GM10266 (cell line): ENCODE results near the gene PDE4B.
"Not testable (repeated sequence)": the region's sequence is repeated elsewhere in the genome, so short reads cannot be mapped to it uniquely, and the experiment has no call there.

Source experiments
- DNase-seq: peaks from one replicate; pipeline ENCODE4 v3.0.0; 2012; ENCODE audit errors: extremely low spot score
- CTCF ChIP-seq: IDR thresholded peaks from 2 replicates; pipeline ENCODE4 v1.5.1; 2012; ENCODE audit warnings: mild to moderate bottlenecking, low read depth; ENCODE audit not compliant: control insufficient read depth, insufficient read depth; ENCODE audit errors: missing control alignments

The PDE4B gene

GRCh38 chr1:66311628-66312027 is 518.9 kb downstream of the PDE4B start:
- no peak for DNase-seq
- TF ChIP-seq CTCF: no peak

GRCh38 chr1:66312271-66312990 is 519.7 kb downstream of the PDE4B start:
- no peak for DNase-seq
- TF ChIP-seq CTCF: no peak

- no peak for TF ChIP-seq CTCF
- DNase-seq: no peak
Observed at GRCh38 chr1:66313429-66313828, 520.7 kb downstream of the PDE4B start.

- TF ChIP-seq CTCF: no peak
- DNase-seq: no peak
Observed at GRCh38 chr1:66315671-66316070, 523.0 kb downstream of the PDE4B start.

- DNase-seq: no peak
- no peak for TF ChIP-seq CTCF
Observed at GRCh38 chr1:66316464-66317247, 524.0 kb downstream of the PDE4B start.

- DNase-seq: no peak
- no peak for TF ChIP-seq CTCF
Observed at GRCh38 chr1:66317248-66317515, 524.5 kb downstream of the PDE4B start.

- TF ChIP-seq CTCF: no peak
- DNase-seq: no peak
Observed at GRCh38 chr1:66320231-66320630, 527.5 kb downstream of the PDE4B start.

GRCh38 chr1:66322462-66322861 is 529.8 kb downstream of the PDE4B start:
- not testable (repeated sequence) for DNase-seq
